NCI-H446 (cell line): Measurements from ENCODE around the gene ZNF324.
A peak's percentile ranks its signal among the peaks of the same experiment; 100 is the strongest.
"Not testable (repeated sequence)": the region's sequence is repeated elsewhere in the genome, so short reads cannot be mapped to it uniquely, and the experiment has no call there.

Source experiments
- DNase-seq, 2 experiments: peaks; one replicate each; lab custom pipeline; 2025; lab: John Stamatoyannopoulos, UW

ZNF324 gene

DNA sequence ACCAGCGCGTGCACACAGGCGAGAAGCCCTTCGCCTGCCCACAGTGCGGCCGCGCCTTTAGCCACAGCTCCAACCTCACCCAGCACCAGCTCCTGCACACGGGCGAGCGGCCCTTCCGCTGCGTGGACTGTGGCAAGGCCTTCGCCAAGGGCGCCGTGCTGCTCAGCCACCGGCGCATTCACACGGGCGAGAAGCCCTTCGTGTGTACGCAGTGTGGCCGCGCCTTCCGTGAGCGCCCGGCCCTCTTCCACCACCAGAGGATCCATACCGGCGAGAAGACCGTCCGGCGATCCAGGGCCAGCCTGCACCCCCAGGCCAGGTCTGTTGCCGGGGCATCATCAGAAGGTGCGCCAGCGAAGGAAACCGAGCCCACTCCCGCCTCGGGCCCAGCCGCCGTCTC lies 4.9 kb downstream of the ZNF324 start:
- DNase-seq: no peak

DNA sequence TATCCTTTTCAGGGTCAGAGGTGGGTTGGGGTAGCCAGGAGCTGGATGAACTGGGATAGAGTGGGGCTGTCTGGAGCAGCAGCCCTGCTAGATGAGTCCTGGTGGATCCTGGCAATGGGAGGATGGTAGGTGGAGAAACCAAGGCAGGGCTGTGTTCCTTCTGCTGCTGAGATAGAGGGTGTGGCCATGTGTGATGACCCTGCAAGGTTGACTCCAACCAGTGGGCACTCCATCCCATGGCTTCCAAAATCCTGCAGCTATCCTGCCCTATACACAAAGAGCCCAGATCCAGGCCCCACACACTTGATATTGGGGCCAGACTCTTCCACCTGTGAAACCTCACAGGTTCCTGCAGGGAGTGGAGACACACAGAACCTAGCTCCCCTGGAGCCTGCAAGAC lies 6.9 kb downstream of the ZNF324 start:
- no peak for DNase-seq

DNA sequence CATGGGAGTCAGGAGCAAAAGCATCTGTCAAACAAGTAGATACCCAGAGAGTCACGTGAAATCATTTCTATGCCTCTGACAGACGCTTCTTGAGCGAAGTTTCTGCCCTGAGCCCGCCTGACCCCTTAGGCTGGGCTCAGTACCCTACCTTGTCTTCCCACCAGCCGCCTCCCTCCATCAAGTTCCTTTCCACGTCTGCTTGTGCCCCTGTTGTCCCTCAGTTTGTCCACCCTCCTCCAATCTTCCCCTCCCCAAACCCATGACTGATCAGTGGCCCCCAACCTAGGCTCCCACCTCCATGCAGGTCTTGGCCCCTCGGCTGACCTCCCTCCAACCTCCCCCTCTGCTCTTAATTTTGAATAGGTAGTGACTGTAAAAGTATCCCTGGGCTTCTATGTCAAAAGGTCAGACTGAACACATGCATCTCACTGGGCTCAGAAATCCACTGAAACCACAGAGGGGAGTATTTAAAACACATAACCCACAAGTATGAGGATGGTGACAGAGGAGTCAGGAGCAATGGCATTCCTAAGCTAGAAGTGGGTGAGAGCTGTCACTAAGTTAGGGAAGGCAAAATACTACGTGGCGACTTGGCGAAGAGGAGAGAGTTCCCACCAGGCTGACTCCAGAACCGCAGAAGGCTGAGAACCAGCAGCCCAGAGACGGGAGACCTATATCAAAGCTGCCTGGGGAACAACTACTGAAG lies 7.6 kb downstream of the ZNF324 start:
- no peak for DNase-seq

DNA sequence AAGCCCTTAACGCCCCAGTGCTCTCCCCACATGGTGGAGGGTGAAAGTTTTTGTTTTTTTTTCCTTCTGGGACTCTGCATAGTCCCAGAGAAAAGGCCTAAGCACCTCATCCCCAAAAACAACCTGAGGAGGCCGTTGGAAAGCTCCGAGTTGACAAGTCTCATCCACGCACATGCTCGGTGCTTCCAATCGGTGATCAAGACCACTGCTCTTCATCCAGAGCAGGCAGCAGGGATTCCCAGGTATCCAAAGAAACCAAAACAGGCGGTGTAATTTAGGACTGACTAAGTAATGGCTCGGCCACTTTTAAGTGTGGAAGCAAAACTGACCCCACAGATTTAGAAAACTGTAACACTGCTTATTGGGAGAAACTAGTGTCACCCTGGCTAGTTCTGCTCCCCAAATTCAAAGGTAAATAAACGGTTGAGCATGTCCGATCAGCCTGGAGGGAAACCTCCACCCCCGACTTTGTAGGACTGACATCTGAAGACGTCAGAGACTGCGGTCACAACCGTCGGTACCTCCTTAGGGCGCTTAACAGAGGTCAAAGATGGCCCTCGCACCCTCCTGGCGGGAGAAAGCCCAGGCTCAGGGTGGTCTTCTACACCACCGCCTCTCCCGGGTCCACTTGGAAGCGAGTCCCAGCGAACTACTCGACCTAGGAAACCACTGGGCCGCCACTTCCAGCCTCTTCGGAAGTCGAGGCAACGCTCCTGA lies 8.3 kb downstream of the ZNF324 start:
- no peak for DNase-seq

DNA sequence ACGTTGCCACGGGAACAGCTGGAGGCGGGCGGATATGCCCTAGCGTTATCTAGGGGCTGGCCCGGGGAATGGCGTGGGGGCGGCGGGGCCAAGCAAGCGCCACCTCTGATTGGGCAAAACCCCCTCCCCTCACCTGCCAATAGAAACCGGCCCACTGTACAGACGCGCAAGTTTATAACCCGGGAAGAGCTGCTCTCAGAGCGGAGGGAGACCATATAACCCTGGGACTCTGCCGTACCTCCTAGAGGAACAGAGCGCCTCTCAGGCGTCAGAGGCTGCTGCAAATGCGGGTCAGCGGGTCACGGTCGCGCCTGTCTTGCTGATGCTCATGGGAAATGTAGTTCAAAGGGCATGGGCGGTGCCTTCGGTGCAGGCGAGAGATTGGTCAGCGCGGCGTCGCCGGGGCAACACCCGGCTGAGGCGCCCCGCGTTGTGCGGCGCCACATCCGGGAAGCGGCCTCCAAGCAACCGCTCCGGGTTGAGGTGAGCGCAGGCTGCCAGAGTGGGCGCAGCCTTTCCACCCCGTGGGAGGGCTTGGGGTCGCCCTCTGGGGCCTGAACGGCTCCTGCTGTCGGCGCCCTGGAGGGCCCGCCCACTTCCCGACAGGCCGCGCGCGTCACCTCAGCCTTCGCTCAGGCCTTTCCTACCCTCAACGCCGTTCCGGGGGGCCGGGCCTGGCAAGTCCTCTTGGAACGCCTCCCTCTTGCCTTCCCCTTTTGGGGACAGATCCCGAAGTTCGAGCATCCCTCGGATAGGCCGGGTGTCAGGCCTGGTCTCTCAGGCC lies 9.0 kb downstream of the ZNF324 start, which contains the start of gene ZNF446:
ZNF446 (plus strand) TSS at position 639 of the 784 bp plus-strand sequence. CDS start 867 bp downstream, outside the sequence.
- peak; percentile 89 to 96 for DNase-seq

DNA sequence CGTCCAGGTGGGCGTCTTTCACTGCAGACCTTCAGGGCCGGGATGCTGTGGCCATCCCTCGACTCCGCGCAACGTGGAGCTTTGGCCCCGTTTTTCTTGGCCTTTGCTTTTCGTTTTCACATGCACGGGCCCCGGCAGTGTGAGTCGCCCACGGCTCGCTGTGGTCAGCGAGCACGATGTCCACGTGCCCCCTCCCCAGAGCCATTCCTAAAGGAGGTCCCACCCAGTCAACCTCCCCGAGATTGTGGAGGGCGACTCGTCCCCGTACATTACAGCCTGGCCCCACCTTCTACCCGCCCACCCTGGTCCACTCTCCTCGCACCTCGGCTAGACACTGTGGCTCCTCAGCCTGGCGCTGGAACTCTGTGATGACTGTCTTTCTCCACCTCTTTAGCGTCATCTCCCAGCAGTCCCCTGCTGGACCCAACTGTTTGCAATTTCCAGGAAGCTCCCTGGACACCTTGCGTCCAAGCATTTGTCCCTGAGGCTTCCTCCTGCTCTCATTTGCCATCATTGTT lies 9.7 kb downstream of the ZNF324 start:
- no peak for DNase-seq

DNA sequence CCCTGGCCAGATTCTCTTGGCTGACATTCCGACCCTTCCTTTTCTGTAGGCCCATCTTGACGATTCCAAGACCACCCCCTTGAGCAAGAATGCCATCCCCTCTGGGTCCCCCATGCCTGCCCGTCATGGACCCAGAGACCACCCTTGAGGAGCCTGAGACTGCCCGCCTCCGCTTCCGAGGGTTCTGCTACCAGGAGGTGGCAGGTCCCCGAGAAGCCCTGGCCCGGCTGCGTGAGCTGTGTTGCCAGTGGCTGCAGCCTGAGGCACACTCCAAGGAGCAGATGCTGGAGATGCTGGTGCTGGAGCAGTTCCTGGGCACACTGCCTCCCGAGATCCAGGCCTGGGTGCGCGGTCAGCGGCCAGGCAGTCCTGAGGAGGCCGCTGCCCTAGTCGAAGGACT lies 10.2 kb downstream of the ZNF324 start:
- no peak for DNase-seq

DNA sequence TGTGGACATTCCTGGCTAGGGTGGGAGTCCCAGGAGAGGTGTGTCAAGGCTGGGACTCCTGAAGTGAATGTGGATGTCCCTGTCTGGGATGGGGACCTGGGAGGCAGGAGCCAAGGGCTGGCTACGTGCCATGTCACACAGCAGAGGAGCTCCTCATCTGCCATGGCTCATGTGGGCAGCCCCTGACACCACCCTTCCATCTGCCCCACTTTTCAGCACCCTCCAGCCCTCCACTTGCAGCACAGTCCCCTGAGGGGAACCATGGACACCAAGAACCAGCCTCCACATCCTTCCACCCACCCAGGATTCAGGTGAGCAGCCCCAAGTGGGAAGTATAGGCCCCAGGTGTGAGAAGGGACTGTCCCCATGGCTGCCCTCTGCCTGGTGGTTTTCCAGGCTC lies 11.0 kb downstream of the ZNF324 start:
- no peak for DNase-seq

DNA sequence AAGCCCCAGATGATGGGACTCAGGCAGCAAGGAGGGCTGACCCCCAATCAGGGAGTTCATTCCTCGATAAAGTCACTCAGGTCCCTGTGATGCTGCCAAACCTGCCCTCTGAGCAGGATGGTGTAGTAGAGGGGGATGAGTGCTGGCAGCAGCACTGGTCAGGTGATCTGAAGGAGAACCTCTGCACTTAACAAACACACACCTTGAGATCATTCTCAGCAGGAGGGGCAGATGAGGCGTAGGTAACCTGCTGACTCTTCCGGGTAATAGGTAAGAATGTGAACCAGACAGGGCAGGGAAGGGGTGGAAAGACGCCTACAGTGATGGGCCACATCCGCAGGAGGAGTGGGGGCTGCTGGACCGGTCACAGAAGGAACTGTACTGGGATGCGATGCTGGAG lies 12.4 kb downstream of the ZNF324 start:
- DNase-seq: no peak

DNA sequence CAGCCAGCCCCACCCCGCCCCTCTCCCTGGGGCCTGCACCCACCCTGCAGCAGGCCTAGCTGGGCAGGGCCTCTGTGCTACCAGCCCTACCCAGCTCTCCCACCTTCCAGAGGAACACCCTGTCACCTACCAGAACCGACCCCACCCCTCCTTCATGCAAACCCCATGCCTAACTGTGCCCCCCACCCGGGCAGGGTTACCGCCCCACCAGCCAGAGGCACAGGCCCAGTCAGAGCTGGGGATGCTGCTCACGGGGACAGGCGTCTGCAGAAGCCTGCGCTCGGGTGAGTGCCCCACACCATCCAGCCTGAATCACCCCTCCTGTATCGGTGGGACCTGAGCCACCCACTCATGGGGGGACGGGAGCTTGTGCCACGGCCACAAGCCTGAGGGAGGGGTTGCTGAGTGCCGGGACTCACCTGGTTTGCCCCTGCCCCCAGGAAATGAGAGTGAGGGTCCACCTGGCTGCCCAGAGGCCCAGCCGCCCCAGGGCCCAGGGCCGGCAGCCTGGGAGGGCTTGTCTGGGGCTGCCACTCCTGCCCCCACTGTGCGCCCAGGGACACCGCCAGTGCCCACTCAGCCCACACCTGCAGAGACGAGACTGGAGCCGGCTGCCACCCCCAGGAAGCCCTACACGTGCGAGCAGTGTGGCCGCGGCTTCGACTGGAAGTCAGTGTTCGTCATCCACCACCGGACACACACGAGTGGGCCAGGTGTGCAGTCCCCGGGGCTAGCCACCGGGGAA lies 13.0 kb downstream of the ZNF324 start:
- DNase-seq: no peak

DNA sequence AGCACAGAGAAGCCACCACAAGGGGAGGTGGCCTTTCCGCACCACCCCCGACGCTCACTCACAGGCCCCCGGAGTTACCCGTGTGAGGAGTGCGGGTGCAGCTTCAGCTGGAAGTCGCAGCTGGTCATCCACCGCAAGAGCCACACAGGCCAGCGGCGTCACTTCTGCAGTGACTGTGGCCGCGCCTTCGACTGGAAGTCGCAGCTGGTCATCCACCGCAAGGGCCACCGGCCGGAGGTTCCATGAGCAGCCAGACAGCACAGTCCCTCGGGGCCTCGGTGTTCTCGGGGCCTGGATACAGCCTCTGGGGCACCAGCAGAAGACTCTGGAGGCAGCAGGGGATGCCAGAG lies 13.6 kb downstream of the ZNF324 start:
- no peak for DNase-seq

DNA sequence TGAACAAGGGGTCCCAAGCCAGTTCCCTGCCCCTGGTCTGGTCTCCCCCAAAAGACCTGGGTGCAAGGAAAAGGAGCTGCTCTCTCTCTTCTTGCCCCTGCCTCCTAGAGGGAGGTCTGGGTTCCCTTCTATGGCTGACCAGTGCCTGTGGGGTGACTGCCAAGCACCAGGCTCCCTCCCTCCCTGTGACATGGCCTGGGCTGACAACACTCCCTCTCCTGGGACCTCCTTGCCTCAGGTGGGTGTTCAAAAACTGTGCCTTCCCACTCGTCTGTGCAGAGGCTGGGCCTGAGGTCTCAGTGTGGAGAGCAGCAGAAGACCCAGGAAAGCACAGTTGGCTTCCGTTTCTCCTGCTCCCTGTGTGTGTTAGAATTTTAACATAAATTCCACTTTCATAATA lies 14.0 kb downstream of the ZNF324 start:
- no peak for DNase-seq

DNA sequence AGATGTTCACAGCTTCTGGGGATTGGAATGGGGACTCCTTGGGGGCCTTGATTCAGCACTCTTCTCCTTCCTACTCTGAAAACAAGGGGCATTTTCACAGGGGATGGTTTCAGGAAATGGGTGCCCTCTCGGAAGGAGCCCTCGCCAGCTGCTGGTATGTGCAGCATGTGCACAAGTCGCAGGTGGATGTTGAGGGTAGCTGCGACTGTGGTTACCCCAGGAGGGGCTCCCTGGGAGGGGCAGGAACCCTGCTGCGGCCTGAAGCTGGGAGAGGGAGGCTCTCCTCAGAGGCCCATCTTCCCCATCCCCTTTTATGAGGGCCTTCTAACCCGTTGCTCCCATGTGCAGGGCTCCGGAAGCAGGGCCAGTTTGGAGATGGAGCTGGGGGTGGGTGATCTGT lies 15.5 kb downstream of the ZNF324 start:
- no peak for DNase-seq

DNA sequence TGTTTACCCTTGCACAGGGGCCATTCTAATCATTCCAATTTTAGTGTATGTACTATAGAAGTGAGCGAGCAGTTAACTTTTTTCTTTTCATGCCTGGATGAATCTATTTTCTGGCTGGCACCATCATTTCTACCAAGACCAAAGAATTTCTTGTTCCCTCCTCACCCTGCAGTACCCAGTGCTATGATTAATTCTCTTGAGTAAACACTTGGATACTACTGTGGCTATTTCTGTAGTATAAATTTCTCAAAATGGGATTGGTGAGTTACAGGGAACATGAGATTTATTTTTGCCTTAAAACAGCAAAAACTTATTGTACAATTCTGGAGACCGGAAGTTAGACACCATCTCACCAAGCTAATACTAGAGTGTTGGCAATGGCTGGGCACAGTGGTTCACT lies 16.9 kb downstream of the ZNF324 start:
- no peak for DNase-seq

DNA sequence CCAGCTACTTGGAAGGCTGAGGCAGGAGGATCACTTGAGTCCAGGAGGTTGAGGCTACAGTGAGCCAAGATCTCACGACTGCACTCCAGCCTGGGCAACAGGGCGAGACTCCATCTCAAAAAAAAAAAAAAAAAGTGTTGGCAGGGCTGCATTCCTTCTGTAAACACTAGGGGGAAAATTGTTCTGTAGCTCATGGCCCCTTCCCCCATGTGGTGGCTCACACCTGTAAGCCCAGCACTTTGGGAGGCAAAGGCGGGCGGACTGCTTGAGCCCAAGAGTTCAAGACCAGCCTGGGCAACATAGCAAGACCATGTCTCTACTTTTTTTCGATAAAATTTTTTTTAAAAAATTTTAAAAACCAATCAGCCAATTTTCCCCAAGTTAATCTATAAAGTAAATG lies 17.5 kb downstream of the ZNF324 start:
- DNase-seq: not testable (repeated sequence)

DNA sequence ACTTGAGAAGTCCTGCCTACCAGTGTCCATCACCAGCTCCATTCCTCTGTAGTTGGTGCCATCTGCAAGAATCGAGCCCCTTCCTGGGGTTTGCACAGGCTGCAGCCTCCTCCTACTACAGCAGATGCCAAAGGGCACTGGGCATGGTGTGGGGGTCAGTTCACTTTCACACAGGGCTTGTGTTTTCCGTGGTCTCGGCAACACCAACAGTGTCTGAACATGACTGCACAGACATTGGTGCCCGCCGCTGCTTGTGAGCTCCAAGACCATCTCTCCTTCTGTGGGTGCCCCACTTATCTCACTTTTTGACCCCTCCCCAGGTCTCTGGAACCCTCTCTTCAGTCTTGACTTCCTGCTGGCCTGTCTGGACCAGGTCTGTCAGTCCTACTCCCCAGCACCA lies 24.5 kb downstream of the ZNF324 start:
- DNase-seq: no peak

DNA sequence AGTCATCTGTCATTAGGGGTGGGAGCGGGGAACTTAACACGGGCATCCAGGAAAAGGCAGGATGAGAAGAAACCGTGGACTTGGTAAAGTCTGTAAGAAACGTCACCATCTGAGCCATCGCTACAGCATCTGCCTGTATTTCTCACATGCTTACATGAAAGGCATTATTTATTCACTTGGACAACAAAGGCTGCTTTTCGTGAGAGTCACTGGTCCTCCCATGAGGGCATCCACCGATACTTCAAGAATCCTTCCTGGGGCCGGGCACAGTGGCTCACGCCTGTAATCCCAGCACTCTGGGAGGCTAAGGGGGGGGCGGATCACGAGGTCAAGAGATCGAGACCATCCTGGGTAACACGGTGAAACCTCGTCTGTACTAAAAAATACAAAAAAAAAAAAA lies 25.4 kb downstream of the ZNF324 start:
- DNase-seq: no peak

DNA sequence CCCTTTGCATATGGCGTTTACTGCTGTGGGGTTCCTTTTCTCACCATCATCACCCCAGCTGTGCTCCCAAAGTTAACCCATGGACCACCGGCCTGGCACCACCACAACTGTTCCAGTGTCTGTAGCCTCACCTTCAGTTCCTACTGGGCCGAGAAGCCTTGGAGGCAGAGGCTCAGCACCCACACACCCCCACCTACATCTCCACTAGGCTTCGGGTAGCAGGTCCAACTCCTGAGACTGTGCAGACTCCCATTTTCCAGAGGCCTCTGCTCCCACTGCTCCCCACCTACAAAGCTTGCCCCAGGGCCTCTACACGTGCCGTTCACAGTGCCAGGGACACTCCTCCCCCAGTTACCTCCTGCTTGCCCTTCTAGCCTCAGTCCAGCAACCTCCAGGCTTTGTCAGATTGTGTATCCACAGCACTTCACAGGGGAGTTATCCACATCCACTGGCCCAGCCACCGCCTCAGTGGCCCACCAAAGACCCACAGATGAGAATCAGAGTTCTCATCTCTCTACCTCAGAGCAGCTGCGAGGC lies 30.8 kb downstream of the ZNF324 start:
- no peak for DNase-seq

DNA sequence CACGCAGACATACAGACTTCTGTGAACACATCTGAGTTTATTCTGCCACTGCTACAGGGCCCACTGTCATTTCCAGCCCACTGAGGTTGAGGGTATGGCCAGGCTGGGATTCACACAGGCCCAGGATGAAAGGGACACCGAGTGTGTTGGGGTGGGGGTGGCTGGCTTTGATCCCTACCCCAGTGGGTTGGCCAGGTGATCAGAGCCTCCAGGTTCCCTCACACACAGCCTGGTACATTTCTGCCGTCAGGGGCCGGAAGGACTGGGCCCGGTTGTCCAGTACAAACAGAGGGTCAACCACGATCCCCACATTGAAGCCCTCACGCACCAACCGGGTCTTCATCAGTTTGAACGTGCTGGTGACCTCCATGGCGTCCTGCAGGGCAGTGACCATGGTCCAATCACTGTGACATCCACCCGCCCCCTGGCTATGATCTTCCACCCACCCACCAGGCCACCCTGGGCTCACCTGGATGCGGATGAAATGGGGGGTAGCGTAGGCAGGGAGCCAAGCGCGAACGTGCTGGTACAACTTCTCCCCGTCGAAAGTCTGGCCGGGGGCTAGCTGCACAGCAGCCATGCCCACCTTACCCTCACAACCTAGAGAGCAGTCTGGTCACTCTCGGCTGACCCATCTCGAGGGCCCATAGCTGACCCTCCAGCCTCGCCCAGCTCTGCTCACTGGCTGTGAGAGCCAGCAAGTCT lies 31.6 kb downstream of the ZNF324 start:
- no peak for DNase-seq

DNA sequence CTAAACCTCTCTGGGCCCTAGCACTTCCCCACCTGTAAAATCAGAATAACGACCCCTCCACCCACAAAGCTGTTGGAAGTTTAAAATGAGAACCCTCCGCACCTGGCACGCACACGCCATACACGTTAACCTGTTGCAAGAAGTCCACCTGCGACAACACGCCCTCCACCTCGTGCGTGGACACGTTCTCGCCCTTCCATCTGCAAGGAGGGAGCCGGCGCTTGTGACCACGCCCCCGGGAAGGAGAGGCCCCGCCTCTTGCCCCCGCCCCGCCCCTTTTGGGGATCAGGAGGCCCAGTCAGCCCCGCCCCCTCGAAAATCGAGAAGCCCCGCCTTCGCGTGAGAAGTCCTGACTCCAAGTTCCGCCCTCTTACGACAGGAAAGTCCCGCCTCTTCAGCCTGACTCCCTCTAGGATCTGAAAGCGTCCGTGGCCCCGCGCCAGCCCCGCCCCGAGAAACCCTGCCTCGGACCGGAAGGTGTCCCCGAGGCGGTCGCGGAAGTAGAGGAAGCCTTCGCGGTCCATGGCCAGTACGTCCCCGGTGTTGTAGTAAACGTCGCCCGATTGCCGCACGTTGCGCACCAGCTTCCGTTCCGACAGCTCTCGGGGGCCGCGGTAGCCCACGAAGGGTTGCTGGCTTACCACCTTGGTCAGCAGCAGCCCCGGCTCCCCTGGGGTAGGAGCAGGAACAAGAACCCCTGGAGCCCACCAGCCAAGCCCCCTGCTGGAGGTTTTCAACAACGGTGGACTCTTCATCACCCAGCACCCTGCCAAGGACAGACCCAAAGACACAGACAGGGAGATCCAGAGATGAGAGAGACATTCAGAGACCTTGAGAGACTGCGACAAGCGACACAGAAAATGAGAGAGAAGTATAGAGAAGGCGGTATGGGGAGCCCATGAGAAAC lies 32.4 kb downstream of the ZNF324 start:
- peak; percentile 97 to 99 for DNase-seq
